ENCODE results near the gene ANAPC1. TPM values are rescaled to one million over a fixed set of nuclear protein-coding genes. Genes with fewer than 3 reads are reported as not detected.
A peak's percentile ranks its signal among the peaks of the same experiment; 100 is the strongest.
"Not testable (repeated sequence)": the region's sequence is repeated elsewhere in the genome, so short reads cannot be mapped to it uniquely, and the experiment has no call there.

Gene ANAPC1
- polyA plus RNA-seq, 3 donors, result 4.2 to 12.4 (median 6.8) TPM

GRCh38 chr2:111850646-111851045, 33.3 kb downstream of the ANAPC1 start:
- H3K27ac ChIP-seq (ENCODE audit: low read depth in 1 of 2, low read length in 2 of 2); H3K79me2 ChIP-seq (ENCODE audit: insufficient read depth, low read length); H3K4me1 Mint-ChIP-seq; H3K9ac ChIP-seq (ENCODE audit: insufficient read depth, low read length, poor library complexity, severe bottlenecking); H3K27me3 ChIP-seq (ENCODE audit: control insufficient read depth in 2 of 2, insufficient read depth in 2 of 2, low read length in 2 of 2); H4K20me1 ChIP-seq (ENCODE audit: insufficient read depth, low read length); H3K9me3 Mint-ChIP-seq; intact Hi-C loops (cut with micrococcal nuclease); H3K4me1 ChIP-seq (ENCODE audit: control insufficient read depth in 1 of 2, insufficient read depth in 2 of 2, low read length in 2 of 2); H3K4me2 ChIP-seq (replicated peaks; ENCODE audit: extremely low read depth, low read length, poor library complexity, severe bottlenecking); H3K9me3 ChIP-seq (replicated peaks in 1 of 2; ENCODE audit: control insufficient read depth in 1 of 2, insufficient read depth in 1 of 2, low read length in 2 of 2); H2AFZ ChIP-seq (ENCODE audit: insufficient read depth, low read depth, low read length, poor library complexity, severe bottlenecking); H3K4me3 Mint-ChIP-seq; H3K27ac Mint-ChIP-seq; H3K27me3 Mint-ChIP-seq (ENCODE audit: low read depth in 3 of 3); DNase-seq; H3K4me3 ChIP-seq (replicated peaks in 1 of 3; ENCODE audit: low read depth in 2 of 3, low read length in 3 of 3): not testable (repeated sequence)
- peaks cover 35 to 44% of the 10 kb centered on the region in 2 donors for H3K36me3 Mint-ChIP-seq
- TF ChIP-seq, protein P1, sequence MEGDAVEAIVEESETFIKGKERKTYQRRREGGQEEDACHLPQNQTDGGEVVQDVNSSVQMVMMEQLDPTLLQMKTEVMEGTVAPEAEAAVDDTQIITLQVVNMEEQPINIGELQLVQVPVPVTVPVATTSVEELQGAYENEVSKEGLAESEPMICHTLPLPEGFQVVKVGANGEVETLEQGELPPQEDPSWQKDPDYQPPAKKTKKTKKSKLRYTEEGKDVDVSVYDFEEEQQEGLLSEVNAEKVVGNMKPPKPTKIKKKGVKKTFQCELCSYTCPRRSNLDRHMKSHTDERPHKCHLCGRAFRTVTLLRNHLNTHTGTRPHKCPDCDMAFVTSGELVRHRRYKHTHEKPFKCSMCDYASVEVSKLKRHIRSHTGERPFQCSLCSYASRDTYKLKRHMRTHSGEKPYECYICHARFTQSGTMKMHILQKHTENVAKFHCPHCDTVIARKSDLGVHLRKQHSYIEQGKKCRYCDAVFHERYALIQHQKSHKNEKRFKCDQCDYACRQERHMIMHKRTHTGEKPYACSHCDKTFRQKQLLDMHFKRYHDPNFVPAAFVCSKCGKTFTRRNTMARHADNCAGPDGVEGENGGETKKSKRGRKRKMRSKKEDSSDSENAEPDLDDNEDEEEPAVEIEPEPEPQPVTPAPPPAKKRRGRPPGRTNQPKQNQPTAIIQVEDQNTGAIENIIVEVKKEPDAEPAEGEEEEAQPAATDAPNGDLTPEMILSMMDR (IDR thresholded peaks at IDR 0.05), result peak; percentile 54
- WGBS (ENCODE audit: insufficient coverage), result no CpG with 5 or more reads among the region's 4 CpGs
- peaks cover 3 to 28% of the 10 kb centered on the region in 2 donors for H3K36me3 ChIP-seq (replicated peaks in 1 of 2; ENCODE audit: control insufficient read depth in 1 of 2, insufficient read depth in 2 of 2, low read length in 2 of 2)

DNA sequence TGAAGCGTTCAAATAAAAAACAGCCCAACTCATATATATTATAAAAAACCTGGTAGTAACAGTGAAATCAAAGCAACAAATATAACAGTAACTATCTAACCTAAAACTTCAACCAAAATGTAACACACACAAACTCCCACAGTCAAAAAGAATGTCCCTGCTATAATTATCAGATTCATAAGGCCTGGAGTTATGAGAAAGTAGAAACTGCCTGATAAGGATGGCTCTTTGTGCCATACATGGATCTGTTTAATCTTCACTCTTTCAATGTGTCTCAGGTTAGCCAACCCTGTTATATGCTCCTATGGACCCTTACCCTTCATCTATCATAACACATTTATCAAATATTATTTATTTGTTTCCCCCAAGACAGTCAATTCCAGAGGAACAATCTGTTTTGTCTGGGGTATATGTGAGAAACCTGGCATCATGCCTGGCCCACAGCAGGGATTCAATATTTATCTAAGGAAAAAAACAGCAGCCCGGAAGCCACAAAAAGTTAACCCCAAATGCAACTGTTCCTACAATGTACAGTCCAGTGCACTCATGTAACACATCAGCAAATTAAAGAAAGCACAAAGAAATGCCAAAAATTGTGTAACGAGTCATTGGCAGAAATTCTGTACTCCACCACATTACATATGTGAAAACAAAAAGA, 44.2 kb downstream of the ANAPC1 start:
- H3K4me1 ChIP-seq (ENCODE audit: control insufficient read depth in 1 of 2, insufficient read depth in 2 of 2, low read length in 2 of 2); H3K79me2 ChIP-seq (ENCODE audit: insufficient read depth, low read length); DNase-seq; H3K9ac ChIP-seq (ENCODE audit: insufficient read depth, low read length, poor library complexity, severe bottlenecking); H3K9me3 Mint-ChIP-seq; H3K27ac Mint-ChIP-seq; H3K4me3 ChIP-seq (replicated peaks in 1 of 3; ENCODE audit: low read depth in 2 of 3, low read length in 3 of 3); H3K27me3 ChIP-seq (ENCODE audit: control insufficient read depth in 2 of 2, insufficient read depth in 2 of 2, low read length in 2 of 2); H3K27ac ChIP-seq (ENCODE audit: low read depth in 1 of 2, low read length in 2 of 2); H4K20me1 ChIP-seq (ENCODE audit: insufficient read depth, low read length); H3K4me1 Mint-ChIP-seq; intact Hi-C loops (cut with micrococcal nuclease); H3K4me2 ChIP-seq (replicated peaks; ENCODE audit: extremely low read depth, low read length, poor library complexity, severe bottlenecking); H3K4me3 Mint-ChIP-seq; H3K9me3 ChIP-seq (replicated peaks in 1 of 2; ENCODE audit: control insufficient read depth in 1 of 2, insufficient read depth in 1 of 2, low read length in 2 of 2); H3K27me3 Mint-ChIP-seq (ENCODE audit: low read depth in 3 of 3); H2AFZ ChIP-seq (ENCODE audit: insufficient read depth, low read depth, low read length, poor library complexity, severe bottlenecking): not testable (repeated sequence)
- H3K36me3 ChIP-seq (replicated peaks in 1 of 2; ENCODE audit: control insufficient read depth in 1 of 2, insufficient read depth in 2 of 2, low read length in 2 of 2), result peaks cover 9 to 23% of the 10 kb centered on the region in 2 donors
- H3K36me3 Mint-ChIP-seq, result peaks cover 30 to 54% of the 10 kb centered on the region in 2 donors
- 20% methylated on average over 1 of the region's 3 CpGs for WGBS (ENCODE audit: insufficient coverage)

- H3K4me2 ChIP-seq (replicated peaks; ENCODE audit: extremely low read depth, low read length, poor library complexity, severe bottlenecking); H3K4me1 ChIP-seq (ENCODE audit: control insufficient read depth in 1 of 2, insufficient read depth in 2 of 2, low read length in 2 of 2); H2AFZ ChIP-seq (ENCODE audit: insufficient read depth, low read depth, low read length, poor library complexity, severe bottlenecking); H3K4me3 Mint-ChIP-seq; H3K4me3 ChIP-seq (replicated peaks in 1 of 3; ENCODE audit: low read depth in 2 of 3, low read length in 3 of 3); H3K9me3 ChIP-seq (replicated peaks in 1 of 2; ENCODE audit: control insufficient read depth in 1 of 2, insufficient read depth in 1 of 2, low read length in 2 of 2); H3K4me1 Mint-ChIP-seq; H4K20me1 ChIP-seq (ENCODE audit: insufficient read depth, low read length); H3K9ac ChIP-seq (ENCODE audit: insufficient read depth, low read length, poor library complexity, severe bottlenecking); H3K27ac ChIP-seq (ENCODE audit: low read depth in 1 of 2, low read length in 2 of 2); H3K27me3 Mint-ChIP-seq (ENCODE audit: low read depth in 3 of 3); DNase-seq; H3K9me3 Mint-ChIP-seq; H3K79me2 ChIP-seq (ENCODE audit: insufficient read depth, low read length); intact Hi-C loops (cut with micrococcal nuclease); H3K27me3 ChIP-seq (ENCODE audit: control insufficient read depth in 2 of 2, insufficient read depth in 2 of 2, low read length in 2 of 2): not testable (repeated sequence)
- no CpG with 5 or more reads among the region's 1 CpG for WGBS (ENCODE audit: insufficient coverage)
- Mint-ChIP-seq H3K27ac (peak overlapping the region in 1 of 7 donors; percentile 29), H3K36me3 (peaks cover 34 to 58% of the 10 kb centered on the region in 2 donors)
- peaks cover 13 to 28% of the 10 kb centered on the region in 2 donors for H3K36me3 ChIP-seq (replicated peaks in 1 of 2; ENCODE audit: control insufficient read depth in 1 of 2, insufficient read depth in 2 of 2, low read length in 2 of 2)
These were observed 45.0 kb downstream of the ANAPC1 start for GRCh38 chr2:111838992-111839391.

DNA sequence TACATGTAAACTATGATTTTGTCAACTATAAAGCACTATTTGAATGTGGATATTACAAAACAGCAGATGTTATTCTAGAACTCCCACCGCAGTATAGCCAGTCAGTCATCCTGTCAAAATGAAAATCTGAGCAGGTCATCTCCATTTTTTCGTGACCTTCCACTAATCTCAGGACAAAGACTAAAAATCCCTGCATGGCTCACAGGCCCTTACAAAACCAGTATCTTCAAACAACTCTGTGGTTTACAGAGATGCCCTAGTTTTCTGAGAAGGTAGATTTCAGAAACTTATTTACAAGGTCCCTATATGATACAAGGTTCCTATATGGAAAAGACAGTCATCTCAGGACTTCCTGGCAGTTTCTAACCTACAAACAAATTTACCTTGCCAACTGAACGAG, 49.8 kb downstream of the ANAPC1 start:
- H3K9me3 ChIP-seq (replicated peaks in 1 of 2; ENCODE audit: control insufficient read depth in 1 of 2, insufficient read depth in 1 of 2, low read length in 2 of 2); H2AFZ ChIP-seq (ENCODE audit: insufficient read depth, low read depth, low read length, poor library complexity, severe bottlenecking); intact Hi-C loops (cut with micrococcal nuclease); H3K4me3 ChIP-seq (replicated peaks in 1 of 3; ENCODE audit: low read depth in 2 of 3, low read length in 3 of 3); H3K9ac ChIP-seq (ENCODE audit: insufficient read depth, low read length, poor library complexity, severe bottlenecking); H3K27me3 Mint-ChIP-seq (ENCODE audit: low read depth in 3 of 3); H3K27me3 ChIP-seq (ENCODE audit: control insufficient read depth in 2 of 2, insufficient read depth in 2 of 2, low read length in 2 of 2); H3K79me2 ChIP-seq (ENCODE audit: insufficient read depth, low read length); H3K27ac ChIP-seq (ENCODE audit: low read depth in 1 of 2, low read length in 2 of 2); H3K4me3 Mint-ChIP-seq; H3K9me3 Mint-ChIP-seq; H3K4me1 Mint-ChIP-seq; H3K4me2 ChIP-seq (replicated peaks; ENCODE audit: extremely low read depth, low read length, poor library complexity, severe bottlenecking); H3K4me1 ChIP-seq (ENCODE audit: control insufficient read depth in 1 of 2, insufficient read depth in 2 of 2, low read length in 2 of 2); DNase-seq; H4K20me1 ChIP-seq (ENCODE audit: insufficient read depth, low read length): not testable (repeated sequence)
- peaks cover 13 to 41% of the 10 kb centered on the region in 2 donors for H3K36me3 ChIP-seq (replicated peaks in 1 of 2; ENCODE audit: control insufficient read depth in 1 of 2, insufficient read depth in 2 of 2, low read length in 2 of 2)
- peak overlapping the region in 1 of 7 donors; percentile 37 for H3K27ac Mint-ChIP-seq
- WGBS (ENCODE audit: insufficient coverage), result no CpG with 5 or more reads among the region's 3 CpGs
- H3K36me3 Mint-ChIP-seq, result peaks cover 29 to 55% of the 10 kb centered on the region in 2 donors

Measured in CD14-positive monocyte (primary cell).